Neutrophil (primary cell): ENCODE measurements around the gene SECTM1.

Experiments
- H3K27ac ChIP-seq: fragments of 200-600 bp; sonication (generic); 2 replicates; pipeline ENCODE4 v1.5.1; 2016; ENCODE audit warnings: mild to moderate bottlenecking, moderate library complexity
- H3K27me3 ChIP-seq: fragments of 200-600 bp; sonication (generic); 2 replicates; pipeline ENCODE4 v1.6.0; 2016; ENCODE audit warnings: mild to moderate bottlenecking
- H3K36me3 ChIP-seq: fragments of 200-600 bp; sonication (generic); 2 replicates; pipeline ENCODE4 v1.5.1; 2017
- H3K4me1 ChIP-seq, 2 experiments: fragments of 200-600 bp in 1 of 2; sonication (generic) in 1 of 2; 1 replicate in 1 of 2; 2 replicates in 1 of 2; pipeline versions ENCODE4 v1.5.1 to v1.6.1; 2013 to 2016; ENCODE audit warnings: low read depth in 1 of 2, low read length in 1 of 2, mild to moderate bottlenecking in 1 of 2, moderate library complexity in 1 of 2; ENCODE audit not compliant: control insufficient read depth in 1 of 2, insufficient read depth in 1 of 2
- H3K4me3 ChIP-seq, 2 experiments: fragments of 200-600 bp in 1 of 2; sonication (generic) in 1 of 2; 1 replicate in 1 of 2; 2 replicates in 1 of 2; pipeline ENCODE4 v1.5.1; 2013 to 2016; ENCODE audit warnings: low read depth in 1 of 2, low read length in 1 of 2, mild to moderate bottlenecking in 1 of 2, moderate library complexity in 1 of 2
- H3K9me3 ChIP-seq: fragments of 200-600 bp; sonication (generic); 2 replicates; pipeline ENCODE4 v1.5.1; 2016
- CTCF ChIP-seq: fragments of 200-600 bp; sonication (generic); IDR thresholded peaks from 2 replicates; pipeline ENCODE4 v1.5.1; 2016; ENCODE audit warnings: antibody characterized with exemption

The SECTM1 gene

DNA sequence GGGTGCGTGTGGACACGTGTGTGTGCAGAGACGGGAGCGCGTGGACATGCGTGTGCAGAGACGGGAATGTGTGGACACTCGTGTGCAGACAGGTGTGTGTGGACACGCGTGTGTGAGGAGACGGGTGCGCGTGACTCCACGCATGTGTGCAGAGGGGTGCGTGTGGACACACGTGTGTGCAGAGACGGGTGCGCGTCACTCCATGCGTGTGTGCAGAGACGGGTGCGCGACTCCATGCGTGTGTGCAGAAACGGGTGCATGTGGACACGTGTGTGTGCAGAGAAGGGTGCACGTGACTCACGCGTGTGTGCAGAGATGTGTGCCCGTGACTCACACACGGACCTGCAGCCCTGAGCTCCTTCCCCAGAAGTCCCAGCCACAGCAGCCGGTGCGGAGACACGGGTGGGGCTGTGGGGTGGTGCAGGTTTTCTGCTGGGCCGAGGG, 13.9 kb downstream of the SECTM1 start:
- no peak for TF ChIP-seq CTCF
- Histone ChIP-seq H3K27me3 (peaks cover 64% of the 10 kb centered on the region), H3K27ac (no peak overlapping the region), H3K9me3 (no peaks in the 10 kb centered on the region), H3K4me1 (peaks cover 8 to 23% of the 10 kb centered on the region in 2 experiments), H3K4me3 (no peak overlapping the region), H3K36me3 (peaks cover 30% of the 10 kb centered on the region)

- H3K36me3 ChIP-seq: peaks cover 27% of the 10 kb centered on the region
- H3K27me3 ChIP-seq: peaks cover 68% of the 10 kb centered on the region
- no peak overlapping the region for H3K27ac ChIP-seq
- no peaks in the 10 kb centered on the region for H3K9me3 ChIP-seq
- no peak for TF ChIP-seq CTCF
- no peak overlapping the region for H3K4me3 ChIP-seq
- H3K4me1 ChIP-seq: peaks cover 8 to 27% of the 10 kb centered on the region in 2 experiments
These were observed 14.6 kb downstream of the SECTM1 start for GRCh38 chr17:82318772-82319606.

- Histone ChIP-seq H3K27ac (no peak overlapping the region), H3K36me3 (peaks cover 19% of the 10 kb centered on the region), H3K27me3 (peaks cover 71% of the 10 kb centered on the region), H3K4me1 (peaks cover 8 to 27% of the 10 kb centered on the region in 2 experiments), H3K4me3 (no peak overlapping the region), H3K9me3 (no peaks in the 10 kb centered on the region)
- TF ChIP-seq CTCF: no peak
These were observed 15.4 kb downstream of the SECTM1 start for GRCh38 chr17:82318169-82318498.

DNA sequence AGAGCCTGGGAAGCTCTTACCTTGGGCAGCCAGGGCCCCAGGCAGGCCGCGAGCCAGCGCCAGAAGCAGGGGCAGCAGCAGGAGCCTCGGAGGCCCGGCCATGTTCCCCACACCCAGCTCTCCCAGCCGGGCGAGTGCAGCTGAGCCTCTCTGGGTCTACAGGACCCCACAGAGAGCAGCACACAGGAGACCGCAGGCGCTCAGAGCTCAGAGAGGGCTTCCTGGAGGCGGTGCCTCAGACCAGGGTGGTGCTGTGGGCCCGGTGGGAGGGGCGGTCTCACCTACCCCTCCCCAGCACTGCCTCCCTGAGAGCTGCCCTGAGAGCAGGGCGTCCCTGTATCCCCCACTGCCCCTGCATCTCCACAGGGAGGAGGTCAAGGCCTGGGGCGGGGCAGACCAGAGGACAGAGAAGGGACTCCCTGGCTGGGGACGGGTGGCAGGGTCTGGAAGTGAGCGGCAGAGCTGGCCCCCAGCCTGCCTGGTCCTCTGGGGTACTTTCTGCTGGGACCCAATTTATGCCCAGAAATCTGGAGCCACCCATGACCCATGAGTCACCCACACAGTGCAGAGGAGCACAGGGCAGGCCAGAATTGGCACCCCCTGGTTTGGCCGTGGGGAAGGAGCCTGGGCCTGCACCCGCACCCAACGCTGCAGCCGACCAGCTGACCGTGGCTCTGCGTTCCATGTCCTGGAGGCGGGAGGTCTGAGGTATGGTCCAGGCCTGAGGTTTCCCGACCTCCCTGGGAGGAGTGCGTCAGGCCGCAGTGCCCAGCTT, 16.0 kb downstream of the SECTM1 start, which contains the start of gene CD7:
Gene CD7, minus strand, starts transcription at position 215 of the 775 bp plus-strand sequence. Its CDS starts 113 bp downstream, at position 102.
- no peak within 1 kb of the TSS for H3K4me3 ChIP-seq
- peaks cover 13% of the 10 kb centered on the region for H3K36me3 ChIP-seq
- peaks cover 65% of the 10 kb centered on the region for H3K27me3 ChIP-seq
- H3K27ac ChIP-seq: no peak within 1 kb of the TSS
- H3K9me3 ChIP-seq: no peaks in the 10 kb centered on the region
- no peak for TF ChIP-seq CTCF
- H3K4me1 ChIP-seq: peaks cover 8 to 27% of the 10 kb centered on the region in 2 experiments

DNA sequence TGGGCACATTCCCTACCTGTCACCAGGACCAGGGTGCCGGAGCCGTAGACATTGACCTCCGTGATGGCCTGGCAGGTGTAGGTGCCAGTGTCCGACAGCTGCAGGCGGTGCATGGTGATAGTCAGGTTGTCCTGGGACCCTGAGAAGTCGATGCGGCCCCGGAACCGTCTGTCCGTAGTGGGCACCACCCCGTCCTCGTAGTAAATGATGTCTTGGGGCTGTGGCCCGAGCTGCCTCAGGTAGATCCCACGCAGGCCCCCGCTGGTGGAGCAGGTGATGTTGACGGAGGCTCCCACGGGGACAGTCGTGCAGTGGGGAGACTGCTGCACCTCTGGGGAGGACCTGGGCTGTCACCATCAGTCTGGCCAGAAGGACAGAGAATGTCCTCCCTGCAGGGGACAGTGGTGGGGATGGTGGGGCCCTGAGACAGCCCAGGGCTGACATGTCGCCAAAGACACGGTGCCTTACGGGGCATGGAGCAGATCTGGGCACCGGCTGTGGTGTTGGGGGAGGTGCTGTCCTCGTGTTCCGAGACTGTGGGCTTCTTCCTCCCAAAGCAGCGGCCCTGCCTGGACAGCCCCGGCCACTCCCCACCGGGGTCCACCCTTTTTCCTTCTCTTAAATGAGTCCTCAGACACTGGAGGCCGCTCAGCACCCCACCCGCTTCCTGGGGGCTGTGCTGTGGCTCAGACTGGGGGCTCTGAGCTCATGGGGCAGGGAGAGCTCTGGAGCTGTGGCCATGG, 16.7 kb downstream of the SECTM1 start:
- H3K27ac ChIP-seq: no peak overlapping the region
- H3K36me3 ChIP-seq: peaks cover 5% of the 10 kb centered on the region
- no peaks in the 10 kb centered on the region for H3K9me3 ChIP-seq
- H3K4me1 ChIP-seq: peaks cover 8 to 27% of the 10 kb centered on the region in 2 experiments
- H3K4me3 ChIP-seq: no peak overlapping the region
- no peak for TF ChIP-seq CTCF
- H3K27me3 ChIP-seq: peaks cover 58% of the 10 kb centered on the region
